HG02840 (cell line): ENCODE data around the gene CD226.

ENCODE experiments used
- ATAC-seq: cut with Tn5 transposase; IDR thresholded peaks from one replicate; pipeline ENCODE4 v1.9.1; 2021; ENCODE audit warnings: mild to moderate bottlenecking, moderate library complexity, moderate number of reproducible peaks; ENCODE audit not compliant: unreplicated experiment, low FRiP score

CD226 gene

DNA sequence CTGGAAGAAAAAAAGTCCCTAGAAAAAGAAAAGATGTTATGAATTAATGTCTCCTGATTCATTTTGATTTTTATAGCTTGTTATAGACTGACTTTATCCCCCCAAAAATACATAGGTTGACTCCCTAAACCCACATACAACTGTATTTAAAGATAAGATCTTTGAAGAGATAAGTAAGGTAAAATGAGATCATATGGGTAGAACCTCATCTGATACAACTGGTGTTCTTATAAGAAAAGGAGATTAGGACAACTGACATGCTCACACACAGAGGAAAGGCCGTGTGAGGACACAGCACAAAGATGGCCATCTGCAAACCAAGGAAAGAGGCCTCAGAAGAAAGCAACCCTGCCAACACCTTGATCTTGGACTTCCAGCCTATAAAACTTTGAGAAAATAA, 117.5 kb downstream of the CD226 start:
- no peak for ATAC-seq

- no peak for ATAC-seq
These were observed 127.1 kb downstream of the CD226 start for GRCh38 chr18:69820538-69820937.

DNA sequence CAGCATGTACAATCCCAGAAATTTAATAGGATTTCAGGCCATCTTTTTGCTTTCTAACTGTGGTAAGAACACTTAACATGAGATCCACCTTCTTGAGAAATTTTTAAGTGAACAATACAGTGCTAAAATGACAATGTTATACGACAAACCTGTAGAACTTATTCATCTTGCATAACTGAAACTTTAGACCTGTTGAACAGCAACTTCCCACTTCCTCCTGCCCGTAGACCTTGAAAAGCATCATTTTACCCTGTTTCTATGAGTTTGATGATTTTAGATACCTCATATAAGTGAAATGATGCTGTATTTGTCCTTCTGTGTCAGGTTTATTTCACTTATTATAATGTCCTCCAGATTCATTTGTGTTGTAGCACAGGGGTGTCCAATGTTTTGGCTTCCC, 128.2 kb downstream of the CD226 start:
- no peak for ATAC-seq

- ATAC-seq = no peak
These were observed 130.2 kb downstream of the CD226 start for GRCh38 chr18:69817335-69817940.

DNA sequence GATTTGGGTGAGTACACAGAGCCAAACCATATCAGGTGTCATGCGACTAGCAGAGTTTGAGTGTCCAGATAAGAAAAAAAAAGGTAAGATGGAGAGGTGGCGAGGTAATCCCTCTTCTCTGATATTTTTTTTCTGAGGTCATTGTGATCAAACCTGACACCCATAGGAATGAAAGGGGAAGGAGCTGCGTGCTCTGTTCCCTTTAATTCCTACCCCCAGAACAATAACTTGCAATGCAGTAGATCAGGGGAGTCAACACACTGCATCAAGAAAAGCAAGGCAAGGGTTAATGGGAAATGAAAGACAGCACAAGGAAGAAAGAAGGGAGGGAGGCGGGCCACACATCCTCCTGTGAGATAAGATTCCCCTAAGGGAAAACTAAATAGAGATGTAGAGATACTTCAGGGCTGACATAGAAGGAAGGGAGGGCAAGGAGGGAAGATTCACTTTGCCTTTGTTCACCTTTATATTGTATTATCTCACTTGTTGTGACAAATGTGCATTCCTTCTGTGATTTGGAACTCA, 132.8 kb downstream of the CD226 start:
- no peak for ATAC-seq

- ATAC-seq = no peak
These were observed 134.1 kb downstream of the CD226 start for GRCh38 chr18:69813559-69813958.

DNA sequence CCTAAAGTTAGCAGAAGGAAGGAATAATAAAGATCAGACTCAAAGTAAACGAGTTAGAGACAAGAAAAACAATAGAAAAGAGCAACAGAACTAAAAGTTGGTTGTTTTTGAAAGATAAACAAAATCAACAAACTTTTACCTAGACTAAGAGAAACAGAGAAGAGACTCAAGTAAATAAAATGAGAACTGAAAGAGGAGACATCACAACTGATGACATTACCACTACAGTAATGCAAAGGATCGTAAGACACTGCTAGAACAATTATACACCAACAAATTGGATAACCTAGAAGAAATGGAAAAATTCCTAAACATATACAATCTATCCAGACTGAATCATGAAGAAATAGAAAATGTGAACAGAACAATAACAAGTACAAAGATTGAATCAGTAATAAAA, 139.3 kb downstream of the CD226 start:
- ATAC-seq = no peak

DNA sequence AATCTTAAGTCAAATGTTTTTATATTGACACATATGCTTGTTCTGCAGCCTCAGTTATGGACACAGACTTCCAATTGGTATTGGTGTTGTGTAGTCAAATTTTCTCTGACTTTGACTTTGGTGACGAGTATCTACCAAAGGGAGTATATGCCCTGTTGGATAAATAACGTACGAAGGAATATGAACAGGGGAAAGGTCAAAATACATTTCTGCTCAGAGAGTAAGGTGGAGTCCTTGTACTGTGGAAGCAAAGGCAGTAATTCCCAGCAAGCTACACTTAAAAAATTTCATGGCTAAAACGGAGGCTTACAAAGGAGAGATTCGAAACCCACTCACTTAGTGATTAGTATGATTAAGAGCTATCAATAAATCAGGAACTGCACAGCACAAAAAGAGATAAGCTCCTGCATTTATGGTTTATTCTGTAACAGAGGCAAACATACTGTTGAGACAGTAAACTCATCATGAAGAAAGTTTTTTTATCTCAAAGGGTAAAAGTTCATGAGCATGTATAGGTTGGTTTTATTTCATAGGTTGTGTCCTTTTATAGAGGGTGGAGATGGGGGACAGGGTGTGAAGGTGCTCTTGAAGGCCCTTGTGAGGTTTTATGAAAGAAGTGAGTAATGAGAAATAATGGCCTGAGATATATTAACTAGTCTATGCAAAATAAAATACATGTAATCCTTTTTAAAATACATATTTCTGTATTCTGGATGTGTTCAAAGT, 142.7 kb downstream of the CD226 start:
- no peak for ATAC-seq
